Erythroblast (primary cell): ENCODE data around the gene CAMK4.

Experiments
- GATA1 ChIP-seq: IDR thresholded peaks from 2 replicates; pipeline ENCODE4 v1.6.1; 2011; ENCODE audit warnings: low read depth, mild to moderate bottlenecking, control low read depth, low read length, moderate library complexity
- POLR2A ChIP-seq: IDR thresholded peaks from 2 replicates; pipeline ENCODE4 v1.6.1; 2011; ENCODE audit warnings: mild to moderate bottlenecking, low read length

- TF ChIP-seq POLR2A, result no peak
- TF ChIP-seq GATA1, result no peak
These were observed 113.5 kb downstream of the CAMK4 start for GRCh38 chr5:111337688-111338087.
